ENCODE results near the gene ANKRD6. TPM values are rescaled to one million over a fixed set of nuclear protein-coding genes. Genes with fewer than 3 reads are reported as not detected.

ANKRD6 gene
- total RNA-seq, 5 donors from 2014 or later (not counting 1 experiment from before 2014, with no cell fraction given) = 3.0 to 8.4 (median 5.3) TPM

DNA sequence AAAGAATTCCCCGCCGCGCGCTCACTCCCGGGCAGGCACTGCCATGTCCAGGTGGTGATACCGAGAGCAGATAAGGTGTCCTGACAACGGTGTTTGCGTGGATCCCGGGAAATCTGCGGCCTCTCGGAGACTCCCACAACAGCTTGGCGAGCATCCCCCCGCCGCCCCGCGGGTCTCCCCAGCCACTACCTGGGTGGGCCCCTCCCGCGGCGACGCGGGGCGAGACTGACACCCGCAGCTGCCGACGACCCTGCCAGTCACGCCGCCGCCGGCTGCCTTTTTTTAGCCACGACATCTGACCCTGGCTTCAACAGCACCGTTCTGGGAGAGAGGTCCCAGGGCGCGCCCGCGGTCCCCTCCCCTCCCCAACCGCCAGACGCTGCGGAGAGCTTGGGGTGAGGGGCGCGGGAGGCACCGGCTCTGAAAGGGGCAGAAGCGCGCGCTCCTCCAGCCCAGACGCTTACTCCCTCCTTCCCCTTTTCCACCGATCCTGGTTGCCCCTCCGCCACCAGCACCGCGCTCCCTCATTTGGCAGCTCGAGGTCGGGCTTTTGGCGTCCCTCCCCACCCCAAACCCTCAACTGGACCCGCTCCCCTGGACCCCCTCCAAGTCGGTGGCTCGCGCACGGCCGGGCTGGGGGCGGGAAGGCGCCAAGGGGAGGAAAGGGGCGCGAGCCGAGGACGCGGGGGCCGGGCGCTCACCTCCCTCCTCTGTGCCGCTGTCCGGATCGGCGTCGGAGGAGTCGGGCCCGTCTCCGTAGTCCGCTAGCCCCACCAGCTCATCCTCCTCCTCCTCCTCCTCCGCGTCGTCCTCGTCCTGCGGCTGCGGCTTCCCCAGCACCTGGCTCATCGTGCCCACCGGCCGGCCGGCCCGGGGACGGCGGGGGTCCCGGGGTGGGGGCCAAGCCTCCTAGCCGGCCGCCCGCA lies 21.5 kb upstream of the ANKRD6 start:
- ChIA-PET POLR2A (no interaction called here), CTCF (interaction anchor here (0.6 to 3.8 kb wide), 7 partner anchors 8 to 448 kb away, joined by 3 to 20 read pairs (median 4); partner anchors contain the start of genes ANKRD6 (in 1 of the 2) and RNGTT (in 1 of the 2))
- H3K4me3 Mint-ChIP-seq = peak overlapping the region; percentile 80 to 95 (median 84)
- ATAC-seq (replicated peaks in 1 of 4) (peak; percentile 41 to 64 (median 49)), DNase-seq (peak in 19 of 35 experiments; percentile 0 to 33 (median 7))
- H3K27me3 Mint-ChIP-seq = peaks cover 6 to 23% of the 10 kb centered on the region in 2 donors
- no peaks in the 10 kb centered on the region for H3K36me3 ChIP-seq (ENCODE audit: control insufficient read depth in 2 of 2, extremely low read depth in 1 of 2, insufficient read depth in 1 of 2, low read length in 1 of 2)
- H3K27ac ChIP-seq (ENCODE audit: low read length) = no peak overlapping the region
- no peaks in the 10 kb centered on the region for H3K36me3 Mint-ChIP-seq
- H3K4me1 ChIP-seq (ENCODE audit: control insufficient read depth in 1 of 2, extremely low read depth in 1 of 2, insufficient read depth in 2 of 2, low read length in 2 of 2) = peaks cover 7 to 20% of the 10 kb centered on the region in 2 experiments
- peaks cover 20 to 22% (median 21%) of the 10 kb centered on the region in 3 donors for H3K4me1 Mint-ChIP-seq
- H3K27ac Mint-ChIP-seq = peak overlapping the region; percentile 52 to 77
- H3K27me3 ChIP-seq (replicated peaks in 1 of 2; ENCODE audit: control insufficient read depth in 2 of 2, extremely low read depth in 1 of 2, insufficient read depth in 2 of 2, low read length in 1 of 2) = peaks cover 0 to 29% of the 10 kb centered on the region in 2 experiments
- no peaks in the 10 kb centered on the region for H3K9me3 Mint-ChIP-seq
- H3K4me3 ChIP-seq (ENCODE audit: control insufficient read depth in 1 of 2, extremely low read depth in 1 of 2, low read length in 1 of 2) = peak overlapping the region; percentile 70 to 71
- no peaks in the 10 kb centered on the region for H3K9me3 ChIP-seq
- WGBS (ENCODE audit: insufficient coverage) = 2% methylated on average over 66 of the region's 93 CpGs

DNA sequence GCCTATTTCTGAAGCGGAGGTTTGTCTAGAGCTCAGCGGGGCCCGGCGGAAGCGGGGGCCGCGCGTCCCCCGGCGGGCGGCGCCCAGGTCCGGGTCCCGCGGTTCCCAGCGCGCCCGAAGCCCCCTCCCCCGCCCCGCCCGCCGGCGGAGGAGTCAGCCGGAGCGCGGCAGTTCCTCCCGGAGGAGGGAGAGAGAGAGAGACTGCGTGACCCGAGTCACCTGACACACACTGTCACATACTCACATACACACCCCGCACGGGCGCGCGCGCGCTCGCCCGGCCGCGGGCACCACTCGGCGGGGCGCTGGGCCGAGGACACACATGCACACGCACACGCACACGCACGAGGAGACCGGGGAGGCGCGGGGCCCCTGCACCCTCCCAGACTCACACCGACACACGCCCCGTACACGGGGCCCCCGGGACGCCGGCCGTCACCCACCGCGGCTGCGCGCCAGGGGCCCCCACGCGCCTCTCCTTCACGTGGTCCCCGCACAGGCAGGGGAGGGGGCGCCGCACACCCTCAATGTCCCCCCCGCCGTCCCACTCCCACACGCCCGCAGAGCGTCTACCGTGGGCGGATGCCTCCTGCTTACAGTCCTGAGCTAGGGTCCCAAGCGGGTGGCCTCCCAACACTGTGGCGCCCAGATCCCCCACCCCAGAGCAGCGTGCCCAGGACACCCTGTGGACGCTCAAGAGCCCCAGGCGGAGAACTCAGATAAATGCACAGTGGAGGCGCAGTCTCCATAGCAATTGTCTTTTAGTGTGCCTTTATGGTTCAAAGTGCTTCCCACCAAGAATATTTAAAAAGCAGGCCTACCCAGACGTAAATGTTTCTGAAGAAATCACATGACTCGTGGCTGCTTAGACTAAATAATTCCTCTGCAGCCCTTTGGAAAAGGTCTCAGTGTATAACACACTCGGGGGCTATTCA lies 20.6 kb upstream of the ANKRD6 start, which contains the start of gene RRAGD:
RRAGD (minus strand) TSS at position 203 of the 935 bp plus-strand sequence. CDS start 280 bp downstream, outside the sequence.
- WGBS (ENCODE audit: insufficient coverage) = under 1% methylated on average over 54 of the region's 85 CpGs
- DNase-seq = peak in 34 of 35 experiments; percentile 11 to 70 (median 38)
- Histone ChIP-seq H3K9me3 (no peaks in the 10 kb centered on the region), H3K4me1 (ENCODE audit: control insufficient read depth in 1 of 2, extremely low read depth in 1 of 2, insufficient read depth in 2 of 2, low read length in 2 of 2) (peaks cover 7 to 20% of the 10 kb centered on the region in 2 experiments), H3K4me3 (ENCODE audit: control insufficient read depth in 1 of 2, extremely low read depth in 1 of 2, low read length in 1 of 2) (peak within 1 kb of the TSS; percentile 70 to 71), H3K36me3 (ENCODE audit: control insufficient read depth in 2 of 2, extremely low read depth in 1 of 2, insufficient read depth in 1 of 2, low read length in 1 of 2) (no peaks in the 10 kb centered on the region), H3K27ac (ENCODE audit: low read length) (peak within 1 kb of the TSS; percentile 19), H3K27me3 (replicated peaks in 1 of 2; ENCODE audit: control insufficient read depth in 2 of 2, extremely low read depth in 1 of 2, insufficient read depth in 2 of 2, low read length in 1 of 2) (peaks cover 0 to 29% of the 10 kb centered on the region in 2 experiments)
- POLR2A ChIA-PET = interaction anchor here in 1 of 2 donors (0.6 kb wide), 1 partner anchor 36 kb away, joined by 8 read pairs; no protein-coding TSS in a partner anchor
- Mint-ChIP-seq H3K9me3 (no peaks in the 10 kb centered on the region), H3K27me3 (peaks cover 6 to 26% of the 10 kb centered on the region in 2 donors), H3K36me3 (no peaks in the 10 kb centered on the region), H3K4me3 (peak within 1 kb of the TSS; percentile 87 to 95 (median 93)), H3K27ac (peak within 1 kb of the TSS in 1 of 2 donors; percentile 69), H3K4me1 (peaks cover 20 to 22% (median 21%) of the 10 kb centered on the region in 3 donors)
- peak; percentile 78 to 85 (median 81) for ATAC-seq (replicated peaks in 1 of 4)
- CTCF ChIA-PET = interaction anchor here (0.6 to 3.8 kb wide), 6 partner anchors 9 to 40 kb away, joined by 3 to 20 read pairs (median 4); partner anchors contain the start of gene ANKRD6 (in 1 of the 2)

DNA sequence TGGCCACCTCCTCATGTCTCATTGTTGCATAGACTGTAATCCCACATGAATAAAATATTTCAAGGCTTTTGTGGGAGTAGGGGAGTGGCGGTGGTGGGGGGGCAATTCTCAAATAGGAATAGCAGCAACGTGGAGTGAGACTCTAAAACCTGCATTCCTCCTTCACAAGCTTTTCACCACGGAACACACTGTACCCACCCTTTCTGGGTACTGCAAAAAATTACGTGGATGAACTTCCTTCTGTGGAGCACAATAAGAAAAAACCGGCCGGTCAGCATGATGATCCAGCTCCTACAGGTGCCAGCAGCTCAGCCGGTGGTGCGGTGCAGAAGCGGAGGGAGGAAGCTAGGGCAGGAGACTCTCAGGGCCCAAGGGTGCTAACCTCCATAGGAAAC lies 19.9 kb upstream of the ANKRD6 start:
- Mint-ChIP-seq H3K27ac (peak overlapping the region in 1 of 2 donors; percentile 69), H3K9me3 (no peaks in the 10 kb centered on the region), H3K4me1 (peaks cover 20 to 22% (median 21%) of the 10 kb centered on the region in 3 donors), H3K4me3 (peak overlapping the region; percentile 87 to 95 (median 93)), H3K27me3 (peaks cover 6 to 29% of the 10 kb centered on the region in 2 donors), H3K36me3 (no peaks in the 10 kb centered on the region)
- no peak for DNase-seq
- ATAC-seq (replicated peaks in 1 of 4) = no peak
- POLR2A ChIA-PET = interaction anchor here in 1 of 2 donors (0.6 kb wide), 1 partner anchor 37 kb away, joined by 8 read pairs; no protein-coding TSS in a partner anchor
- peaks cover 7 to 20% of the 10 kb centered on the region in 2 experiments for H3K4me1 ChIP-seq (ENCODE audit: control insufficient read depth in 1 of 2, extremely low read depth in 1 of 2, insufficient read depth in 2 of 2, low read length in 2 of 2)
- 26% methylated on average over 5 of the region's 9 CpGs for WGBS (ENCODE audit: insufficient coverage)
- peak overlapping the region; percentile 70 for H3K4me3 ChIP-seq (ENCODE audit: control insufficient read depth in 1 of 2, extremely low read depth in 1 of 2, low read length in 1 of 2)
- no peaks in the 10 kb centered on the region for H3K36me3 ChIP-seq (ENCODE audit: control insufficient read depth in 2 of 2, extremely low read depth in 1 of 2, insufficient read depth in 1 of 2, low read length in 1 of 2)
- H3K9me3 ChIP-seq = no peaks in the 10 kb centered on the region
- no peak overlapping the region for H3K27ac ChIP-seq (ENCODE audit: low read length)
- CTCF ChIA-PET = interaction anchor here (1.0 to 3.8 kb wide), 4 partner anchors 24 to 41 kb away, joined by 3 to 20 read pairs (median 4); no protein-coding TSS in a partner anchor
- peaks cover 0 to 29% of the 10 kb centered on the region in 2 experiments for H3K27me3 ChIP-seq (replicated peaks in 1 of 2; ENCODE audit: control insufficient read depth in 2 of 2, extremely low read depth in 1 of 2, insufficient read depth in 2 of 2, low read length in 1 of 2)

DNA sequence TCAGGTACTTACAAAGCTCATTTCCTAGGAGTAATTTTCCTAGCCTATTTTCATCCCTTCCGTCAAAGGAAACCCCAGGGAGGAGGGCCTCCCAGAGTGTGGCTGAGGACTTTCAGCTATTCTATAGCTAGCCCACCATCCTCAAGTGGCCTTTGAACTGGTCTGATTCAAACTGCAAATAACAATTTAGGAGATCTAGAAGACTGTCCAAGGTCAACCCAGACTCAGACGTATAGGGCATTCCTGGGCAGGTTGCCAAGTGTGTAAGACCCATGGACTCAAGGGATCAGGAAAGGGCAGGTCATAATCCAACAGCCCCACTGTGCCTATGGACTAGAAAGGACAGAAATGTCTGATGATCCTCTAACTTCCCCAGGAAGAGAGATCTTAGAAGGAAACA lies 18.7 kb upstream of the ANKRD6 start:
- H3K4me3 ChIP-seq (ENCODE audit: control insufficient read depth in 1 of 2, extremely low read depth in 1 of 2, low read length in 1 of 2) = no peak overlapping the region
- H3K9me3 ChIP-seq = no peaks in the 10 kb centered on the region
- DNase-seq (no peak), ATAC-seq (replicated peaks in 1 of 4) (no peak)
- H3K9me3 Mint-ChIP-seq = no peaks in the 10 kb centered on the region
- WGBS (ENCODE audit: insufficient coverage) = 83% methylated on average over 1 of the region's 2 CpGs
- H3K4me3 Mint-ChIP-seq = peak overlapping the region in 1 of 3 donors; percentile 4
- H3K4me1 Mint-ChIP-seq = peaks cover 20 to 22% (median 21%) of the 10 kb centered on the region in 3 donors
- peaks cover 7 to 20% of the 10 kb centered on the region in 2 experiments for H3K4me1 ChIP-seq (ENCODE audit: control insufficient read depth in 1 of 2, extremely low read depth in 1 of 2, insufficient read depth in 2 of 2, low read length in 2 of 2)
- no peak overlapping the region for H3K27ac Mint-ChIP-seq
- H3K27me3 Mint-ChIP-seq = peaks cover 6 to 29% of the 10 kb centered on the region in 2 donors
- no peaks in the 10 kb centered on the region for H3K36me3 Mint-ChIP-seq
- POLR2A ChIA-PET = interaction anchor here in 1 of 2 donors (0.7 kb wide), 1 partner anchor 41 kb away, joined by 3 read pairs; no protein-coding TSS in a partner anchor
- H3K27ac ChIP-seq (ENCODE audit: low read length) = no peak overlapping the region
- H3K36me3 ChIP-seq (ENCODE audit: control insufficient read depth in 2 of 2, extremely low read depth in 1 of 2, insufficient read depth in 1 of 2, low read length in 1 of 2) = no peaks in the 10 kb centered on the region
- CTCF ChIA-PET = interaction anchor here (0.8 to 3.8 kb wide), 6 partner anchors 14 to 63 kb away, joined by 3 to 20 read pairs (median 4); no protein-coding TSS in a partner anchor
- H3K27me3 ChIP-seq (replicated peaks in 1 of 2; ENCODE audit: control insufficient read depth in 2 of 2, extremely low read depth in 1 of 2, insufficient read depth in 2 of 2, low read length in 1 of 2) = peaks cover 0 to 39% of the 10 kb centered on the region in 2 experiments

DNA sequence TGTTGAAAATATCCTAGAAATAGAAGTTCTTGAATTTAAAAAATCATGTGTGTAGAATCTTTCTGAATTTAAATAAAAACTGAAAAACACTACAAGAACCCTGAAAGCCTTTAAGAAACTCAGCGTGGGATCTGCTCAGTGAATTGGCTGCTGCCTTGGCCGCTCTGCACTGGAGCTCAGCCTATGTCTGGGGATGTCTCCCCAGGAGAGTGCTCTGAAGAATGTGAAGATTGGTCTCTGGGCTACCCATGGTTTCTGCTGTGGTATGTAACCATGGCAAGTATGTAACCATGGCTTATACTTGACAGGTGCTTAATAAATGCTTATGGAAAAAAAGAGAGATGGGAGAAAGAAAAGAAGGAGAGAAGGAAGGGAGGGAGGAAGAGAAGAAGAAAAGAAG lies 17.8 kb upstream of the ANKRD6 start:
- Mint-ChIP-seq H3K9me3 (no peaks in the 10 kb centered on the region), H3K36me3 (no peaks in the 10 kb centered on the region), H3K27me3 (peaks cover 10 to 29% of the 10 kb centered on the region in 2 donors), H3K4me1 (peaks cover 19 to 22% (median 20%) of the 10 kb centered on the region in 3 donors), H3K4me3 (no peak overlapping the region), H3K27ac (no peak overlapping the region)
- Histone ChIP-seq H3K36me3 (ENCODE audit: control insufficient read depth in 2 of 2, extremely low read depth in 1 of 2, insufficient read depth in 1 of 2, low read length in 1 of 2) (no peaks in the 10 kb centered on the region), H3K27me3 (replicated peaks in 1 of 2; ENCODE audit: control insufficient read depth in 2 of 2, extremely low read depth in 1 of 2, insufficient read depth in 2 of 2, low read length in 1 of 2) (peaks cover 0 to 41% of the 10 kb centered on the region in 2 experiments), H3K27ac (ENCODE audit: low read length) (no peak overlapping the region), H3K4me1 (ENCODE audit: control insufficient read depth in 1 of 2, extremely low read depth in 1 of 2, insufficient read depth in 2 of 2, low read length in 2 of 2) (peaks cover 7 to 20% of the 10 kb centered on the region in 2 experiments), H3K4me3 (ENCODE audit: control insufficient read depth in 1 of 2, extremely low read depth in 1 of 2, low read length in 1 of 2) (no peak overlapping the region), H3K9me3 (no peaks in the 10 kb centered on the region)
- DNase-seq = no peak
- ChIA-PET POLR2A (no interaction called here), CTCF (interaction anchor here in 1 of 2 donors (1.5 kb wide), 1 partner anchor 17 kb away, joined by 5 read pairs; no protein-coding TSS in a partner anchor)
- ATAC-seq (replicated peaks in 1 of 4) = no peak
- 65% methylated on average over 2 of the region's 2 CpGs for WGBS (ENCODE audit: insufficient coverage)
